IPS-15b (cell line): ENCODE results near the gene DOCK2.

Experiments
- H3K27me3 ChIP-seq: one replicate; pipeline ENCODE4 v1.6.1; 2013; ENCODE audit warnings: low read length; ENCODE audit not compliant: control insufficient read depth, insufficient read depth
- H3K36me3 ChIP-seq: one replicate; pipeline ENCODE4 v1.6.1; 2013; ENCODE audit warnings: low read length; ENCODE audit not compliant: control insufficient read depth, insufficient read depth
- H3K4me1 ChIP-seq: one replicate; pipeline ENCODE4 v1.6.1; 2013; ENCODE audit warnings: mild to moderate bottlenecking, low read length; ENCODE audit not compliant: control insufficient read depth, insufficient read depth
- H3K4me3 ChIP-seq: one replicate; pipeline ENCODE4 v1.5.1; 2013; ENCODE audit warnings: low read depth, low read length
- H3K9ac ChIP-seq: one replicate; pipeline ENCODE4 v1.6.1; 2013; ENCODE audit warnings: low read depth, mild to moderate bottlenecking, low read length
- H3K9me3 ChIP-seq: one replicate; pipeline ENCODE4 v1.6.1; 2013; ENCODE audit warnings: mild to moderate bottlenecking, low read length; ENCODE audit not compliant: control insufficient read depth, insufficient read depth

DOCK2 gene

DNA sequence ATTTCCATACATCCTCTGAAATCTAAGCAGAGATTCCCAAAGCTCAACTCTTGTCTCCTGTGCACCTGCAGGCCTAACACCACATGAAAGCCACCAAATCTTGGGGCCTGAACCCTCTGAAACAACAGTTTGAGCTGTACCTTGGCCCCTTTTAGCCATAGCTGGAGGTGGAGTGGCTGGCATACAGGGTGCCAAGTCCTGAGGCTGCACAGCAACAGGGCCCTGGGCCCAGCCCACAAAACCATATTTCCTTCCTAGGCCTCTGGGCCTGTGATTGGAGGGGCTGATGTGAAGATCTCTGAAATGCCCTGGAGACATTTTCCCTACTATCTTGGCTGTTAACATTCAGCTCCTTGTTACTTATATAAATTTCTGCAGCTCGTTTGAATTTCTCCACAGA is 26.5 kb downstream of the DOCK2 start:
- no peaks in the 10 kb centered on the region for H3K36me3 ChIP-seq
- no peaks in the 10 kb centered on the region for H3K9me3 ChIP-seq
- no peaks in the 10 kb centered on the region for H3K27me3 ChIP-seq
- H3K4me3 ChIP-seq: no peak overlapping the region
- no peaks in the 10 kb centered on the region for H3K4me1 ChIP-seq
- no peak overlapping the region for H3K9ac ChIP-seq

DNA sequence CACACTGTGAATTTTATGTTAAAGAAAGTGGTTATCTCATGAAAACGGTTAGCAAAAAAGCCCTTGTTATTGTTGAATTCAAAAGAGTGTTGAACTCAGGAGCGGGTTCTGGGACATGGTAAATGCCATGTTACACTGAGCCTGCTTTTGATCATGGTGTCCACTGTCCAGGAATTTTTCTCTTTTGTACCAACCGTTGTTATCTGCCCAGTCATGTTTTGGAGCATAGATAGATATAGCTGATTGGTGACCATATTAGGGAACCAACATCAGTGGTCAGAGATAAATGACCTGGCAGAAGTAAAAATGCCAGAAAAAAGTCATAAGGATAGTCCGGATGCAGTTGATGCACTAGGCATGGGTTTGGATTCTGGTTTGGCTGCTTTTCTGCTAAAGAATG is 29.3 kb downstream of the DOCK2 start:
- no peaks in the 10 kb centered on the region for H3K27me3 ChIP-seq
- H3K4me1 ChIP-seq: no peaks in the 10 kb centered on the region
- no peaks in the 10 kb centered on the region for H3K36me3 ChIP-seq
- H3K4me3 ChIP-seq: no peak overlapping the region
- H3K9ac ChIP-seq: no peak overlapping the region
- H3K9me3 ChIP-seq: no peaks in the 10 kb centered on the region

DNA sequence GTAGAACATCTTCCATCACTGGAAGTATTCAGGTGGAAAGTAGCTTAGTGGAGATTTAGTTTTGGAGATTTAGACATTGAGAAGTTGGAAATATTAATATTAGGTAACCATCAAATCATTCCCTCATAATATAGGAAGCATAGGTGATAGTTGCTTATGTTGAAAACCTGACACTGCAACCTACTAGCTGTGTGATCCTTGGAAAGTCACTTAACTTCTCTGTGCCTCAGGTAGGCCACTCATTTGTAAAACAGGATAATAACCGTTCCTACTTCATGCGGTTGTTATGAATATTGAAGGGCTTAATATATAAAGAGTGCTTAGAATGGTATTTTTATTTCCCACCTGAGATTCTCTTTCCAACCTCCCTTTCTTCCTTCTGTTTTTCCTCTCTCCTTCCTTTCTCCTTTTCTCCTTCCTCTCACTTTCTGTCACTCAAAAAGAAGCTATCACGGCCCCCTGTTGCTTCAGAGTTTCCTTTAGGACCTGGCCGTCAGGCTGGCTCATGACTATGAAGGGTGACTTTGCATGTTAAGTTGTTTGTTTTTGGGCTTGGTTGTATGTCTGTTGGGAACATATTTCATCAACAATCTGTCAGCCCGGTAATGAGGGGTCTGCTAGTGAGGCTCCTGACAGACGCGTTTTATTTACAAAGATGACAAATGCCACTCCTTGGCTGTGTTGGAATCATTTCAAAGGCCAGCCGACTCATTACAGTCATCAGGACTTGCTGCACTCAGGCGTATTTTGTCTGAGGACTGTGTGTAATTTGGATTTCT is 31.0 kb downstream of the DOCK2 start:
- Histone ChIP-seq H3K4me1 (no peaks in the 10 kb centered on the region), H3K9ac (no peak overlapping the region), H3K4me3 (no peak overlapping the region), H3K27me3 (no peaks in the 10 kb centered on the region), H3K9me3 (no peaks in the 10 kb centered on the region), H3K36me3 (no peaks in the 10 kb centered on the region)

DNA sequence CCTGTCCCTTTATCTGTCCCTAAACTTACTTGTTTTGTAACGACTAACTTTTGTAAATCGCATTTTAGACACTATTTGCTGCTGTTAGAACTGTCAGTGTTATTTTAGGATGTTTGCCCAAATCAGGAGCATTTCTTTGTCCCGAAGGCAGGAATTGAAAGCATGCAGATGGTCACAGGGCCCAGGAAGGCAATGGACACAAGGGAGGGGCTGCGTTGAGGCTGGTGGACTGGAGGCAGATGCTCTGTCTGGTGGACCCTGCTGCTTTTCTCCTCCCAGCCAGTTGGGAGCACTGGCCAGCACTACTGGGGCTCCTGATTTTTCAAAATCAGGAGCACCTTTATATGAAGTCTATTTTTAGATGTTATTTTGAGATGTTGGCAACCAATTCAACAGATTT is 31.7 kb downstream of the DOCK2 start:
- H3K4me3 ChIP-seq: no peak overlapping the region
- no peaks in the 10 kb centered on the region for H3K27me3 ChIP-seq
- H3K4me1 ChIP-seq: no peaks in the 10 kb centered on the region
- no peak overlapping the region for H3K9ac ChIP-seq
- no peaks in the 10 kb centered on the region for H3K36me3 ChIP-seq
- H3K9me3 ChIP-seq: no peaks in the 10 kb centered on the region

DNA sequence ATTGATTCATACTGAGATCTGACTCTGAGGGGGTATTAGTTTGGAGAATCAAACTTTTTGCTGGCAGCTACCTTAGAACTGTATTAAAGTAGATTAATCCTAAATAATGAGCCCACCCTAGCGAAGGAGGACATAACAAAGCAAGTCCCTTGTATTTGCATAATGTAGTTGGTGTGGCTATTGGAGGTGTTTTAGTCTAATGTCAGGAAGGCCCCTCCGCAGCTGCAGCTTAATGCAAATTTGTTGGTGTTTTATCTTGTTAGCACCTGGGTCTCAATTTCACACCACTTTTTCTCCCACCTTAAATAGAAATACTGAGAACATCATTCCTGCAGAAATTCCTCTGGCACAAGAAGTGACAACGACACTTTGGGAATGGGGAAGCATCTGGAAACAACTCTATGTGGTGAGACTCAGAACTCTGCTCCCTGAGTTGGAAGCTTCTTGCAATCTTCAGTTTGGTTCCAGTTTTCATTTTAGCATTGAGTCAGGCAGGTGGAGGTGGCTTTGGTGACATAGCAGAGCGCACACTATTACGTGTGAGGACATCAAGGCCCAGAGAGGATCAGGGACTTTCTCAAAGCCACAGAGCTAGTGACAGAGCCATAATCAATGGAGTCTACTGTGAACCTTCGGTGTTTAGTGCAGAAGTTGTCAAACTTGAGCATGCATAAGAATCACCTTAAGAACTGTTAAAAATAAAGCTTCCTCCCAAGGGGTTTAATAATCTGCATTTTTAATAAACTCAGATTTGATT is 33.9 kb downstream of the DOCK2 start:
- Histone ChIP-seq H3K9me3 (no peaks in the 10 kb centered on the region), H3K4me3 (no peak overlapping the region), H3K27me3 (no peaks in the 10 kb centered on the region), H3K9ac (no peak overlapping the region), H3K4me1 (no peaks in the 10 kb centered on the region), H3K36me3 (no peaks in the 10 kb centered on the region)

DNA sequence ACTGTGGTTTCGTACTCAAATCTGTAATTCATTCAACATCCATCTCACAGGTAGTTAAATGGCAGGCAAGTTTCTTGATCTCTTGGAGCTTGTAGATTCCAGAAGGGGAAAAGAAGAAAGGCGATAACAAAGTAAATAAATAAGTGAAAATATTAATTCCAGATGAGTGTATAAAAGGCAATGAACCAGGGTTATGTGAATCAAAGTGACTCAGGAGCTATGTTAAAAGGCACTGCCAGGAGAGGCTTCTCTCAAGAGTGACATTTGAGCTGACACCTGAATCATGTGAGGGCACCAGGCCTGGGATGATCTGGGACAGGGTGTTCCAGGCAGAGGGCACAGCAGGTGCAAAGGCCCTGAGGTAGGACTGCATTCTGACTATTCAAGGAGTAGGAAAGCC is 45.0 kb downstream of the DOCK2 start:
- no peaks in the 10 kb centered on the region for H3K4me1 ChIP-seq
- H3K36me3 ChIP-seq: no peaks in the 10 kb centered on the region
- no peaks in the 10 kb centered on the region for H3K27me3 ChIP-seq
- H3K9ac ChIP-seq: no peak overlapping the region
- H3K9me3 ChIP-seq: no peaks in the 10 kb centered on the region
- no peak overlapping the region for H3K4me3 ChIP-seq

DNA sequence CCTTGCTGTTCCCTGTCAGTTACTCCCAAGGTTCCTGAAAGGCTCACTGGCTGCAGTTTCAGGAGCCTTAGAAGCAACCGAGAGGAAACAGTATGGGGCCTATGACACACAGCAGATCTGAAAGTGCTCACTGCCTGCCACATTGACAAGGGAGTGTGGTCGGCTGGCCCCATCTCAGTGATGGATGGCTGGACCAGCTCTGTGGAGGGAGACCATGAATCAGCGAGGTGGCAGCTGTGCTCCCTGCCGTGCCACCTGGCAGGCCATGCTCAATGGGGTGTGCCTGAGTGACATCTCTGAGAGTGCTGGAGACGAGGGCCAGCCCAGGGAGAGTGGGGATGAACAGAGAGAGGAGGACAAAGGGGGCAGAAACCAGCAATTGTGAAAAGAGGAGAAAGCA is 49.1 kb downstream of the DOCK2 start:
- no peaks in the 10 kb centered on the region for H3K36me3 ChIP-seq
- H3K9me3 ChIP-seq: no peaks in the 10 kb centered on the region
- no peaks in the 10 kb centered on the region for H3K4me1 ChIP-seq
- no peak overlapping the region for H3K9ac ChIP-seq
- H3K27me3 ChIP-seq: no peaks in the 10 kb centered on the region
- no peak overlapping the region for H3K4me3 ChIP-seq

DNA sequence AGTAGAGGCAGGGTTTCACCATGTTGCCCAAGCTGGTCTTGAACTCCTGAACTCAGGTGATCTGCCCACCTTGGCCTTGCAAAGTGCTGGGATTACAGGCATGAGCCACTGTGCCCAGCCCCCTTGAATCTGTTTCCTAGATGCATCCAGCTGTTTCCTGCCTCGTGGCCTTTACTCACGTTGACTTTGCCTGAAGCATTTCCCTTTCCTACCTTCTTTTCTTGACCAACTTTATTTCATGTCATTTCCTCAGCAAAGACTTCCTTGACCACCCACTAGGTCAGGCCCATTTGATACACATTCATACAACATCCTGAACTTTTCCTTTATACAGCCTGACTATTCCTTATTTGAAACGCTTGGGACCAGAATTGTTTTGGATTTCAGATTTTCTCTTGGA is 51.0 kb downstream of the DOCK2 start:
- Histone ChIP-seq H3K9me3 (no peaks in the 10 kb centered on the region), H3K27me3 (no peaks in the 10 kb centered on the region), H3K9ac (no peak overlapping the region), H3K4me1 (no peaks in the 10 kb centered on the region), H3K36me3 (no peaks in the 10 kb centered on the region), H3K4me3 (no peak overlapping the region)

DNA sequence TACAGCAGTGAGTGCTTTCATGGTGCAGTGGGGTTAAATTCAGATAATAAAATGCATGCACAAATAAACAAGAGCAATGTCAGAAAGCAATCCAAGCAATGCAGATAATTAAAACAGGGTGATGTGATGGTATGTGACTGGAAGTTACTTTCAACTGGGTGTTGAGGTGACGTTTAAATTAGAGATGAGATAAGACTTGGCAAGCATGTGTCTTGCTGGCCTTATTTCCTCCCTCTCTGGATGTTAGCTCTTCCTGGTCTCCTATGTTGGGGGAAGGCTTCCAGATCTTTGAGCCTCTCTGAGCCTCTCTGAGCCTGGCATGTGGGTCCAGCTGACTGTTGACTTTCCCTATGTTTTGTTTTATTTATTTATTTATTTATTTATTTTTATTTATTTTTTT is 54.4 kb downstream of the DOCK2 start:
- Histone ChIP-seq H3K4me1 (no peaks in the 10 kb centered on the region), H3K4me3 (no peak overlapping the region), H3K36me3 (no peaks in the 10 kb centered on the region), H3K9me3 (no peaks in the 10 kb centered on the region), H3K27me3 (no peaks in the 10 kb centered on the region), H3K9ac (no peak overlapping the region)

DNA sequence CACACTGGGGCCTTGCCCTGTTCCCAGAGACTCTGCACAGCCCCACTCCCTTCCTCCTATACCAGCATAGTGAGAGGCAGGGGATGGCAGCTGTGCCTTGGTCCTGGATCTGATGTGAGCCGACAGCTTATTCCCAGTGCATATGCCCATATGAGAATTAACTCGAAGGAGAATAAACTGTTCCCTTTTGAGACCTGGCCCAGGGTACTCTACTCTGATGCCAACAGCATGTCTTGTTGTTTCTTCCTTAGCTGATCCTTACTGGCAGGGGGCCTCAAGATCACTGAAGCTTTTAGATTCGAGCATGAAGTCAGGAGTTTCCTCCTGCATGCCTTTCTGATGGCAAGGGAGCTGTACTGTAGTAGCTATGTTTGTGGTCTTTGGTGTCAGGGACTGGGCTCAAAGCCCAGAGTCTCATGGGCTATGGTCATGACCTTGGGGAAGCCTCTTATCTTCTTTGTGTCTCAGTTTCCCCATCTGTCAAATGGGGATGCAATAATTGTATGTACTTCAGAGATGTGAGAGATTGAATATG is 57.1 kb downstream of the DOCK2 start:
- Histone ChIP-seq H3K36me3 (no peaks in the 10 kb centered on the region), H3K4me3 (no peak overlapping the region), H3K27me3 (no peaks in the 10 kb centered on the region), H3K4me1 (no peaks in the 10 kb centered on the region), H3K9ac (no peak overlapping the region), H3K9me3 (no peaks in the 10 kb centered on the region)

DNA sequence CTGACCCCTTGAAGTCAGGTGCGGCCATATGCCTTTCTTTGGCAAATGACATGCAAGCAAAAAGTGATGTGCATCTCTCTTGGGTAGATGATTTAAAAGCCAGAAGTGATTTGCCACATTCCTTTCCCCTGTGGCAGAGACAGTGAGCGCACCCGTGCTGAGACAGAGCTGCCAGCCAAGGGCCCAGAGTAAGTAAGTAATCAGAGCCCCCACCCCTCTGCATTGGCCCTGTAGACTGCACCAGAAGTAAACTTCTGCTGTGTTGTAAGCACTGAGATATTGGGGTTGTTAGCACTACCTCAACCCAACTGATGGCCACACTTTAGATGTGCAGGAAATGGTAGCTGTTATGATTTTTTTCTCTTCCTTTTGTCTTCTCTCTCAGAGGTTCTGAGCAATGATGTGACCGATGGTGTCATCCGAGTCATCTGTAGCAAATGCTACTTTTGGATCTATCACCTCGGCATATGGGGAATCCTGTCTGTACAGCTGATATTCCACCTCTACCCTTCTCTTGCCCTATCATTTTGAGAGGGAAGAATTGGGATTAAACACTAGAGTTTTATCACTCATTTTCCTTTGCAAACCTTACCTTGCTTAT is 58.0 kb downstream of the DOCK2 start:
- no peak overlapping the region for H3K9ac ChIP-seq
- no peak overlapping the region for H3K4me3 ChIP-seq
- H3K9me3 ChIP-seq: no peaks in the 10 kb centered on the region
- H3K36me3 ChIP-seq: no peaks in the 10 kb centered on the region
- no peaks in the 10 kb centered on the region for H3K4me1 ChIP-seq
- H3K27me3 ChIP-seq: no peaks in the 10 kb centered on the region
